ENCODE data around the gene RFT1.
"Not testable (repeated sequence)": the region's sequence is repeated elsewhere in the genome, so short reads cannot be mapped to it uniquely, and the experiment has no call there.

The RFT1 gene

GRCh38 chr3:53067567-53067966 lies 62.7 kb downstream of the RFT1 start:
- in situ Hi-C loops (cut with MboI; ENCODE audit: low sequenced_read_pairs, unreplicated experiment), result loop anchor here (25.0 kb wide), 1 partner anchor 330 kb away; no protein-coding TSS in a partner anchor

GRCh38 chr3:53065841-53066480 lies 64.3 kb downstream of the RFT1 start:
- in situ Hi-C loops (cut with MboI; ENCODE audit: low sequenced_read_pairs, unreplicated experiment), result loop anchor here (25.0 kb wide), 1 partner anchor 329 kb away; no protein-coding TSS in a partner anchor
- no peak for TF ChIP-seq CTCF (IDR thresholded peaks at IDR 0.05; ENCODE audit: borderline replicate concordance, control extremely low read depth, extremely low read depth, insufficient read depth, missing control alignments)
- DNase-seq (ENCODE audit: low spot score), result no peak

More at GRCh38 chr3:53067567-53067966, 62.7 kb downstream of the RFT1 start:
- TF ChIP-seq CTCF (IDR thresholded peaks at IDR 0.05; ENCODE audit: borderline replicate concordance, control extremely low read depth, extremely low read depth, insufficient read depth, missing control alignments), result no peak
- no peak for DNase-seq (ENCODE audit: low spot score)

- DNase-seq (ENCODE audit: low spot score), result no peak
- in situ Hi-C loops (cut with MboI; ENCODE audit: low sequenced_read_pairs, unreplicated experiment), result loop anchor here (25.0 kb wide), 1 partner anchor 326 kb away; no protein-coding TSS in a partner anchor
- no peak for TF ChIP-seq CTCF (IDR thresholded peaks at IDR 0.05; ENCODE audit: borderline replicate concordance, control extremely low read depth, extremely low read depth, insufficient read depth, missing control alignments)
These were observed 67.3 kb downstream of the RFT1 start for GRCh38 chr3:53062905-53063304.

- no peak for DNase-seq (ENCODE audit: low spot score)
- in situ Hi-C loops (cut with MboI; ENCODE audit: low sequenced_read_pairs, unreplicated experiment), result loop anchor here (25.0 kb wide), 1 partner anchor 319 kb away; no protein-coding TSS in a partner anchor
- peak; percentile 8 for TF ChIP-seq CTCF (IDR thresholded peaks at IDR 0.05; ENCODE audit: borderline replicate concordance, control extremely low read depth, extremely low read depth, insufficient read depth, missing control alignments)
These were observed 73.8 kb downstream of the RFT1 start for GRCh38 chr3:53056442-53056841.

GRCh38 chr3:53054233-53054632 lies 76.0 kb downstream of the RFT1 start:
- in situ Hi-C loops (cut with MboI; ENCODE audit: low sequenced_read_pairs, unreplicated experiment), result loop anchor here (25.0 kb wide), 1 partner anchor 317 kb away; no protein-coding TSS in a partner anchor

GRCh38 chr3:53051929-53052328 lies 78.3 kb downstream of the RFT1 start:
- in situ Hi-C loops (cut with MboI; ENCODE audit: low sequenced_read_pairs, unreplicated experiment), result loop anchor here (25.0 kb wide), 1 partner anchor 315 kb away; no protein-coding TSS in a partner anchor

More at GRCh38 chr3:53054233-53054632, 76.0 kb downstream of the RFT1 start:
- not testable (repeated sequence) for DNase-seq (ENCODE audit: low spot score)

More at GRCh38 chr3:53051929-53052328, 78.3 kb downstream of the RFT1 start:
- no peak for TF ChIP-seq CTCF (IDR thresholded peaks at IDR 0.05; ENCODE audit: borderline replicate concordance, control extremely low read depth, extremely low read depth, insufficient read depth, missing control alignments)
- no peak for DNase-seq (ENCODE audit: low spot score)
